ENCODE measurements around the gene RFC2. TPM values are rescaled to one million over a fixed set of nuclear protein-coding genes. Genes with fewer than 3 reads are reported as not detected.

The RFC2 gene
- total RNA-seq, 1 experiment from 2014 or later, result 73.6 TPM

- WGBS (ENCODE audit: extremely low coverage, insufficient read length, low lambda C conversion rate), result no CpG with 5 or more reads among the region's 10 CpGs
- Histone ChIP-seq H3K4ac (ENCODE audit: low read depth, low read length) (no peak overlapping the region), H3K9me3 (ENCODE audit: control insufficient read depth, low read depth, low read length) (no peaks in the 10 kb centered on the region), H2BK120ac (ENCODE audit: low read depth, low read length, poor library complexity, severe bottlenecking) (no peak overlapping the region), H4K8ac (replicated peaks; ENCODE audit: insufficient read length, low read depth, low read length) (no peak overlapping the region), H3K79me2 (ENCODE audit: insufficient read depth, low read length) (no peaks in the 10 kb centered on the region), H4K5ac (ENCODE audit: insufficient read length, low read depth, low read length) (no peak overlapping the region), H2BK20ac (ENCODE audit: low read depth, low read length, poor library complexity, severe bottlenecking) (no peak overlapping the region), H3K4me1 (ENCODE audit: insufficient read depth, low read length) (no peaks in the 10 kb centered on the region; the same call in 1 of the 2 replicates), H3K27ac (ENCODE audit: insufficient read length, low read depth, low read length) (peak overlapping the region; percentile 6), H3K23me2 (ENCODE audit: insufficient read length, low read depth, low read length, poor library complexity, severe bottlenecking) (no peaks in the 10 kb centered on the region), H3K9ac (ENCODE audit: extremely low read depth, insufficient read length, low read length) (no peak overlapping the region), H3K14ac (ENCODE audit: insufficient read depth, low read length) (no peak overlapping the region; the same call in 1 of the 2 replicates), H2BK12ac (ENCODE audit: insufficient read length, low read depth, low read length) (no peak overlapping the region), H3K23ac (ENCODE audit: insufficient read length, low read depth, low read length) (no peak overlapping the region), H2BK5ac (ENCODE audit: insufficient read length, low read length) (no peak overlapping the region), H2AK5ac (ENCODE audit: insufficient read length, low read length) (no peak overlapping the region), H3K27me3 (ENCODE audit: insufficient read depth, low read length) (no peaks in the 10 kb centered on the region), H3K18ac (ENCODE audit: insufficient read length, low read depth, low read length) (peak overlapping the region; percentile 20), H4K20me1 (ENCODE audit: control insufficient read depth, insufficient read depth, insufficient read length) (no peaks in the 10 kb centered on the region), H4K91ac (ENCODE audit: insufficient read length, low read depth, low read length) (no peak overlapping the region), H3T11ph (ENCODE audit: low read length) (no peak overlapping the region), H2AFZ (ENCODE audit: low read length) (no peak overlapping the region), H3K56ac (ENCODE audit: insufficient read length, low read depth, low read length) (no peak overlapping the region), H2BK15ac (ENCODE audit: low read depth, low read length) (no peak overlapping the region), H3K4me2 (ENCODE audit: insufficient read depth, insufficient read length, low read length) (no peak overlapping the region), H3K79me1 (ENCODE audit: insufficient read depth, low read depth, low read length, poor library complexity, severe bottlenecking) (no peaks in the 10 kb centered on the region)
- peaks cover 9% of the 10 kb centered on the region for H3K27me3 Mint-ChIP-seq (ENCODE audit: low read depth)
- peak overlapping the region; percentile 72 to 95 (median 81) for H3K27ac Mint-ChIP-seq
- peak overlapping the region in 1 of 2 experiments; percentile 33; a peak in 2 of 5 replicates for H3K4me3 Mint-ChIP-seq
- H3K4me1 Mint-ChIP-seq, result peaks cover 8 to 17% of the 10 kb centered on the region in 2 experiments
- H3K9me3 Mint-ChIP-seq, result no peaks in the 10 kb centered on the region; a peak in 1 of 5 replicates
- TF ChIP-seq, protein P1, sequence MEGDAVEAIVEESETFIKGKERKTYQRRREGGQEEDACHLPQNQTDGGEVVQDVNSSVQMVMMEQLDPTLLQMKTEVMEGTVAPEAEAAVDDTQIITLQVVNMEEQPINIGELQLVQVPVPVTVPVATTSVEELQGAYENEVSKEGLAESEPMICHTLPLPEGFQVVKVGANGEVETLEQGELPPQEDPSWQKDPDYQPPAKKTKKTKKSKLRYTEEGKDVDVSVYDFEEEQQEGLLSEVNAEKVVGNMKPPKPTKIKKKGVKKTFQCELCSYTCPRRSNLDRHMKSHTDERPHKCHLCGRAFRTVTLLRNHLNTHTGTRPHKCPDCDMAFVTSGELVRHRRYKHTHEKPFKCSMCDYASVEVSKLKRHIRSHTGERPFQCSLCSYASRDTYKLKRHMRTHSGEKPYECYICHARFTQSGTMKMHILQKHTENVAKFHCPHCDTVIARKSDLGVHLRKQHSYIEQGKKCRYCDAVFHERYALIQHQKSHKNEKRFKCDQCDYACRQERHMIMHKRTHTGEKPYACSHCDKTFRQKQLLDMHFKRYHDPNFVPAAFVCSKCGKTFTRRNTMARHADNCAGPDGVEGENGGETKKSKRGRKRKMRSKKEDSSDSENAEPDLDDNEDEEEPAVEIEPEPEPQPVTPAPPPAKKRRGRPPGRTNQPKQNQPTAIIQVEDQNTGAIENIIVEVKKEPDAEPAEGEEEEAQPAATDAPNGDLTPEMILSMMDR (conservative IDR thresholded peaks at IDR 0.05), result no peak
- no peaks in the 10 kb centered on the region for H3K36me3 Mint-ChIP-seq (ENCODE audit: insufficient read depth in 1 of 3, low read depth in 3 of 3)
- DNase-seq, result peak; percentile 72
Observed at GRCh38 chr7:74272305-74273038, 18.3 kb upstream of the RFC2 start.

Measured in H9 (cell line).